HCT116 (cell line): ENCODE measurements around the gene SELENOW.

Experiments
- CBX3 ChIP-seq: IDR thresholded peaks from 2 replicates; pipeline ENCODE4 v1.6.1; 2012; ENCODE audit warnings: low read depth
- CTCF ChIP-seq, 3 experiments: fragments of 200-600 bp in 1 of 3; sonication (generic) in 1 of 3; IDR thresholded peaks in 2 of 3; conservative IDR thresholded peaks in 1 of 3; 2 replicates each; pipeline ENCODE4 v1.5.1; 2012 to 2017; ENCODE audit warnings: low read depth in 2 of 3, low read length in 2 of 3, antibody characterized with exemption in 1 of 3, borderline replicate concordance in 1 of 3, control low read depth in 1 of 3, mild to moderate bottlenecking in 1 of 3, mixed read lengths in 1 of 3, mixed run types in 1 of 3, moderate library complexity in 1 of 3; ENCODE audit not compliant: insufficient read depth in 1 of 3
- JUND ChIP-seq: IDR thresholded peaks from 2 replicates; pipeline ENCODE4 v1.6.1; 2012
- POLR2A ChIP-seq: IDR thresholded peaks from 2 replicates; pipeline ENCODE4 v1.7.0; 2011; ENCODE audit warnings: borderline replicate concordance; ENCODE audit not compliant: insufficient read depth, insufficient read length; ENCODE audit errors: extremely low read depth
- POLR2AphosphoS5 ChIP-seq: IDR thresholded peaks from 2 replicates; pipeline ENCODE4 v1.6.1; 2011; ENCODE audit warnings: mild to moderate bottlenecking, low read depth, low read length, moderate library complexity
- RAD21 ChIP-seq: IDR thresholded peaks from 2 replicates; pipeline ENCODE4 v1.6.1; 2012; ENCODE audit warnings: low read depth, mild to moderate bottlenecking
- REST ChIP-seq: IDR thresholded peaks from 2 replicates; pipeline ENCODE4 v1.6.1; 2012; ENCODE audit warnings: low read depth
- SP1 ChIP-seq: IDR thresholded peaks from 2 replicates; pipeline ENCODE4 v1.6.1; 2012; ENCODE audit warnings: low read depth
- SRF ChIP-seq: IDR thresholded peaks from 2 replicates; pipeline ENCODE4 v1.6.1; 2012; ENCODE audit warnings: low read depth
- YY1 ChIP-seq: IDR thresholded peaks from 2 replicates; pipeline ENCODE4 v1.6.1; 2011; ENCODE audit warnings: low read length, low read depth, moderate library complexity, mild to moderate bottlenecking; ENCODE audit not compliant: insufficient replicate concordance; ENCODE audit errors: extremely low read depth
- ZNF274 ChIP-seq: fragments of 200-500 bp; sonication (Bioruptor generic); IDR thresholded peaks from 2 replicates; pipeline ENCODE4 v1.6.1; 2014; ENCODE audit warnings: mild to moderate bottlenecking, low read depth, low read length, inconsistent platforms

- TF ChIP-seq ZNF274 (no peak), REST (no peak), CTCF (IDR thresholded peaks at IDR 0.05 in 2 of 3, conservative IDR thresholded peaks at IDR 0.05 in 1 of 3; ENCODE audit: borderline replicate concordance in 1 of 3, insufficient read depth in 1 of 3, low read depth in 2 of 3, low read length in 2 of 3) (no peak), YY1 (no peak), RAD21 (no peak), POLR2A (no peak), SP1 (no peak), CBX3 (no peak), JUND (no peak), SRF (no peak), POLR2AphosphoS5 (no peak)
These were observed 41.9 kb downstream of the SELENOW start for GRCh38 chr19:47820410-47820809.
